ENCODE measurements around the gene CNTNAP2. TPM values are rescaled to one million over a fixed set of nuclear protein-coding genes. Genes with fewer than 3 reads are reported as not detected.

The CNTNAP2 gene
- total RNA-seq, 1 experiment from 2014 or later, result 64.5 TPM

- Histone ChIP-seq H3K9me3 (ENCODE audit: control insufficient read depth, low read depth, low read length) (no peaks in the 10 kb centered on the region), H2BK5ac (ENCODE audit: insufficient read length, low read length) (no peak overlapping the region), H4K20me1 (ENCODE audit: control insufficient read depth, insufficient read depth, insufficient read length) (no peaks in the 10 kb centered on the region), H2AK5ac (ENCODE audit: insufficient read length, low read length) (no peak overlapping the region), H3T11ph (ENCODE audit: low read length) (no peak overlapping the region), H2BK20ac (ENCODE audit: low read depth, low read length, poor library complexity, severe bottlenecking) (no peak overlapping the region), H3K4ac (ENCODE audit: low read depth, low read length) (no peak overlapping the region), H3K9ac (ENCODE audit: extremely low read depth, insufficient read length, low read length) (no peak overlapping the region), H3K4me2 (ENCODE audit: insufficient read depth, insufficient read length, low read length) (no peak overlapping the region), H3K14ac (ENCODE audit: insufficient read depth, low read length) (no peak overlapping the region), H3K56ac (ENCODE audit: insufficient read length, low read depth, low read length) (no peak overlapping the region), H3K23ac (ENCODE audit: insufficient read length, low read depth, low read length) (no peak overlapping the region), H3K18ac (ENCODE audit: insufficient read length, low read depth, low read length) (no peak overlapping the region), H2BK15ac (ENCODE audit: low read depth, low read length) (no peak overlapping the region), H3K27ac (ENCODE audit: insufficient read length, low read depth, low read length) (no peak overlapping the region), H4K8ac (replicated peaks; ENCODE audit: insufficient read length, low read depth, low read length) (no peak overlapping the region), H3K4me1 (ENCODE audit: insufficient read depth, low read length) (no peaks in the 10 kb centered on the region; the same call in 1 of the 2 replicates), H4K5ac (ENCODE audit: insufficient read length, low read depth, low read length) (no peak overlapping the region), H3K23me2 (ENCODE audit: insufficient read length, low read depth, low read length, poor library complexity, severe bottlenecking) (no peaks in the 10 kb centered on the region), H2BK120ac (ENCODE audit: low read depth, low read length, poor library complexity, severe bottlenecking) (no peak overlapping the region), H2AFZ (ENCODE audit: low read length) (no peak overlapping the region), H3K27me3 (ENCODE audit: insufficient read depth, low read length) (no peaks in the 10 kb centered on the region), H2BK12ac (ENCODE audit: insufficient read length, low read depth, low read length) (no peak overlapping the region), H4K91ac (ENCODE audit: insufficient read length, low read depth, low read length) (no peak overlapping the region), H3K79me1 (ENCODE audit: insufficient read depth, low read depth, low read length, poor library complexity, severe bottlenecking) (no peaks in the 10 kb centered on the region), H3K79me2 (ENCODE audit: insufficient read depth, low read length) (no peaks in the 10 kb centered on the region)
- no peak for TF ChIP-seq CTCF (conservative IDR thresholded peaks at IDR 0.05)
- H3K27me3 Mint-ChIP-seq (ENCODE audit: low read depth), result no peaks in the 10 kb centered on the region
- no peaks in the 10 kb centered on the region for H3K36me3 Mint-ChIP-seq (ENCODE audit: insufficient read depth in 1 of 3, low read depth in 3 of 3)
- WGBS (ENCODE audit: extremely low coverage, insufficient read length, low lambda C conversion rate), result no CpG with 5 or more reads among the region's 3 CpGs
- H3K9me3 Mint-ChIP-seq, result no peaks in the 10 kb centered on the region; a peak in 1 of 5 replicates
- H3K27ac Mint-ChIP-seq, result no peak overlapping the region
- peaks cover 6 to 9% of the 10 kb centered on the region in 2 experiments; a peak in 3 of 4 replicates for H3K4me1 Mint-ChIP-seq
- DNase-seq, result no peak
- no peak overlapping the region for H3K4me3 Mint-ChIP-seq
Observed at GRCh38 chr7:146725520-146725919, 608.9 kb downstream of the CNTNAP2 start.
